Measurements from ENCODE around the gene PNMA8A. TPM values are rescaled to one million over a fixed set of nuclear protein-coding genes. Genes with fewer than 3 reads are reported as not detected.
"Not testable (repeated sequence)": the region's sequence is repeated elsewhere in the genome, so short reads cannot be mapped to it uniquely, and the experiment has no call there.

PNMA8A gene, protein sequence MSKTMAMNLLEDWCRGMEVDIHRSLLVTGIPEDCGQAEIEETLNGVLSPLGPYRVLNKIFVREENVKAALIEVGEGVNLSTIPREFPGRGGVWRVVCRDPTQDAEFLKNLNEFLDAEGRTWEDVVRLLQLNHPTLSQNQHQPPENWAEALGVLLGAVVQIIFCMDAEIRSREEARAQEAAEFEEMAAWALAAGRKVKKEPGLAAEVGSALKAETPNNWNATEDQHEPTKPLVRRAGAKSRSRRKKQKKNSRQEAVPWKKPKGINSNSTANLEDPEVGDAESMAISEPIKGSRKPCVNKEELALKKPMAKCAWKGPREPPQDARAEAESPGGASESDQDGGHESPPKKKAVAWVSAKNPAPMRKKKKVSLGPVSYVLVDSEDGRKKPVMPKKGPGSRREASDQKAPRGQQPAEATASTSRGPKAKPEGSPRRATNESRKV
- total RNA-seq (2014; rRNA removed; shearing (Covaris generic)): 40.1 and 41.8 TPM in 2 replicates

DNA sequence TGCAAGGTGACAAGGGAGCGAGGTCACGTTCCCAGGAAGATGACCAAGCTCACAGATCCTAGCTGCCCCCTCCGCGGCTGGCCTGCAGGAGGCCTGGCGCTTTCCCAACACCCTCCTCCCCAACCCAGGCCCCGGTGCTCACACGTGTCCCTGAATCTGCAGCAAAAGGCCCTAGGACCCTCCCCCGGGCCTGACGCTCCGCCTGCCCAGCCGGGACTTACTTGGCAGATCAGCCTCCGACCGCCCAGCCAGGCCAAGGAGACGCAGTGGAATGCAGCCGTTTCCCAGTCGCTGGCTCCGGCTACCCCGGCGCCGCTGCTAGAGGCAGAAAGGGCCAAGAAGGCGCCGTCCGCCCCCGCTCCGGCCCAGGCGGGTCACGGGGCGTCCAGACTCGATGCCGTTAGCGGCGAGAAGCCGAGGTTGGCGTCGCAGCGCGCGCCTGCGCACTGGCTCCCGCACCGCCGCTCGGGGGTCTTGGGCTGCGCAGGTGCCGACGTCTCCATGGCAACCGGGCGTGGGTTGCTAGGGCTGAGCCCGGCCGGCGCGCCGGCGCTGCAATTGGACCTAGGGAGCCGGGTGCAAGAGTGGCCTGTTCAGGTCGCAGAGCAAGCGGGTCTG lies at the start of gene PNMA8A:
Gene PNMA8A (minus strand): TSS at position 448 of the 618 bp plus-strand sequence. CDS start 528 bp downstream, outside the sequence.
- H3K27ac ChIP-seq: peak within 1 kb of the TSS; percentile 70
- peak; percentile 83 to 84 for DNase-seq

DNA sequence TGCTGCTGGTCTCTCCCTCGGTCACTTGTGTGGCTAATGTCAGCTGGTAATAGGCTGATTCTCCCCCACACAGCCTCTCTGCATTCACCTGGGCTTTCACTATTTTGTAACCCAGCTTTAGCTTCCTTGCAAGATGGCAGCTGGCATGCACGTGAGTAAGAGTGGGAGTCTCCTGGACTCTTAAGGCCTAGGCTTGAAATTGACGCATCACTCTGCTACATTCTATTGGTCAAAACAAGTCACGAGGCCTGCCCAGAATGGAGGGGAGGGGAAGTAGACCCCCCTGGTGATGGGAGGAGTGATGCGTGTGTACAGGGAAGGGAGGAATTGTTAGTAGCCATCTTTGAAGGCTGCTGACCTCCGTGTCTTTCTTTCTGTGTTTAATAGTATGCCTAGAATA lies 49.3 kb upstream of the PNMA8A start:
- H3K36me3 ChIP-seq: no peaks in the 10 kb centered on the region
- H3K4me1 ChIP-seq: no peaks in the 10 kb centered on the region
- H3K4me3 ChIP-seq: no peak overlapping the region
- peak in 1 of 2 experiments; percentile 15 for DNase-seq
- H3K27me3 ChIP-seq: no peaks in the 10 kb centered on the region
- no peaks in the 10 kb centered on the region; the same call in 1 of the 2 replicates for H3K9me3 ChIP-seq (replicated peaks)
- no peak overlapping the region for H3K27ac ChIP-seq

More for the DNA sequence above, at the start of gene PNMA8A:
- Histone ChIP-seq H3K4me3 (peak within 1 kb of the TSS; percentile 87), H3K36me3 (peaks cover 12% of the 10 kb centered on the region; the same call in 1 of the 2 replicates), H3K27me3 (no peaks in the 10 kb centered on the region), H3K9me3 (replicated peaks) (no peaks in the 10 kb centered on the region), H3K4me1 (peaks cover 6% of the 10 kb centered on the region)

DNA sequence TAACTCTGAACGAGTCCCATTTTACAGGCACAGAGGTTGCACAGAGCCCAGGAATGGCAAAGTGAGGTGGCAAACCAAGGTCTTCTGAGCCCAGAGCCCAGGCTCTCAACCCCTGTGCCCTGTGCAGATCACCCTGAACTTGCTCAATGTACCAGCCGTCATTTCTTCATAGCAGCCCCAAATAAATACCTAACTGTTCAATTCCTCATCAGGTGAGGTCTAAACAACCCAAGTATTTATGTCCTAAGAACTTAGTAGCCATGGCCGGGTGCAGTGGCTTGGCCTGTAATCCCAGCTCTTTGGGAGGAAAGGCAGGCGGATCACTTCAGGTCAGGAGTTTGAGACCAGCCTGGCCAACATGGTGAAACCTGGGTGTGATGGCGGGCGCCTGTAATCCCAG lies 46.1 kb upstream of the PNMA8A start:
- Histone ChIP-seq H3K4me3 (no peak overlapping the region), H3K27ac (no peak overlapping the region), H3K4me1 (no peaks in the 10 kb centered on the region), H3K27me3 (no peaks in the 10 kb centered on the region), H3K9me3 (replicated peaks) (no peaks in the 10 kb centered on the region), H3K36me3 (no peaks in the 10 kb centered on the region)
- DNase-seq: no peak

DNA sequence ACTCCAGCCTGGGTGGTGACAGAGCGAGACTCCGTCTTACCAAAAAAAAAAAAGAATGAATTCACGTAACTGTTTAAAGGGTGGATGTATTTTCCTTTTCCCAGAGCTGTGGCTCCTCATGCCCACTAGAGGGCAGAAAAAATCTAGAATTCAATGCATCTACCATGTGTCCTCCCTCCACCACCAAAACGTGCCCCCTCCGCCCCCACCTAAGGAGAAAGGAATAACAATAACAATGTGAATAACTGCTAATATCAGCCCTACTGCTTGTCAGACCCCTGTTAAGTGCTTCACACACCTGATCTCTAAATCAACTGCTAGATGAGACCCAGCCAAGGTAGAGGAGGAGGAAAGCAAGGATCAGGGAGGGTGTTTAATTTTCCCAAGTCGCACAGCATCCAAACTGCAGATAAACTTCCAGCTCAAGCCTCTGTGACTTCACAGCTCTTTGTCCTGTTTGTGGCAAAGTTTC lies 44.6 kb upstream of the PNMA8A start:
- Histone ChIP-seq H3K4me1 (no peaks in the 10 kb centered on the region), H3K4me3 (no peak overlapping the region)

DNA sequence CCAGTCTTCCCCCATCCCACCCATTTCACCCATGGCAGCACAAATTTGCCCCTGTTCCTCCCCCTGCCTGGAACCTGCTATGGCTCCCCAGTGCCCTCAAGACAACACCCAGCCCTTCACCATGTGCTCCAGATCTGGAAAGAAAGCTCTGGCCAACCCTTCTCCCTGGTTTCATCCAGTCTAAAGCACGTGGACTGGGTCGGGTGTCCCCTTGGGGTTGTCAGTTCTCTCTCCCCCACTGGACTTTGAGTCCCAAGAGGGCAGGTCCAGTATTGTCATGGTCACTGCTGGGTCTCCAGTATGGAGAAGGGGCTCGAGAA lies 43.9 kb upstream of the PNMA8A start:
- H3K4me1 ChIP-seq: no peaks in the 10 kb centered on the region
- H3K9me3 ChIP-seq (replicated peaks): no peaks in the 10 kb centered on the region
- no peaks in the 10 kb centered on the region for H3K36me3 ChIP-seq
- no peak overlapping the region for H3K27ac ChIP-seq
- no peak for DNase-seq
- no peak overlapping the region for H3K4me3 ChIP-seq
- no peaks in the 10 kb centered on the region for H3K27me3 ChIP-seq

More for the DNA sequence above, 44.6 kb upstream of the PNMA8A start:
- Histone ChIP-seq H3K9me3 (replicated peaks) (no peaks in the 10 kb centered on the region), H3K27ac (no peak overlapping the region), H3K27me3 (no peaks in the 10 kb centered on the region), H3K36me3 (no peaks in the 10 kb centered on the region)
- peak in 1 of 2 experiments; percentile 57 for DNase-seq

DNA sequence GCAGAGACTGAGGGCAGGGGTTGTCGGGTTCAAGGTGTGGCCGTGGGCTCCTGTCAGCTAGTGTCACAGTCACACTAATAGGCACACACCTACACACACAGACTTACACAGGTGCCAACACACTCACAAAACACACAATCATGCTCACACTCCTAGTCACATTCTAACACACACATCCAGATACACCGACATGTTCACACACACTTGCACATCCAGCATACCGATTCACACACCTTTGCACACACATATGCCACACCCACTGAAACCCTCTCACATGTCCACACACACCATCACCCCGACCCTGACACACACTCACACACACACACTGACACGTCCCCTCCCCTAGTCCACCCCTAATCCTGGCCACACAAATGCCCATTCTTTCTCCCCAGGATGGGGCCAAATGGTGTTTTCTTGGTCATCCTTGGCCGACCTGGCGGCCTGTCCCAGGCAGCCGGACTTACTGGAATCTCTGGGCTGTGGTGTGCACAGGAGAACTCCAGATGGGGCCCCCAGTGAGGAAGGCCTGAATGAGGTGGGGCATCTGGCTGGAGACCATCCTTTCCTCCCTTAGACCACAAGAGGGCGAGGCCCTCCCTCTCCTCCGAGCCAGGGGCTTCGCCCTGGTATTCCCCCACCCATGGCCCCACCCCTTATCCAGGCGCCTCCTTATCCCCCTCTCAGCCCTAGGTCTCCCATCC lies 43.4 kb upstream of the PNMA8A start:
- Histone ChIP-seq H3K4me1 (no peaks in the 10 kb centered on the region), H3K36me3 (no peaks in the 10 kb centered on the region), H3K4me3 (no peak overlapping the region), H3K27ac (no peak overlapping the region), H3K27me3 (no peaks in the 10 kb centered on the region), H3K9me3 (replicated peaks) (no peaks in the 10 kb centered on the region)
- no peak for DNase-seq

DNA sequence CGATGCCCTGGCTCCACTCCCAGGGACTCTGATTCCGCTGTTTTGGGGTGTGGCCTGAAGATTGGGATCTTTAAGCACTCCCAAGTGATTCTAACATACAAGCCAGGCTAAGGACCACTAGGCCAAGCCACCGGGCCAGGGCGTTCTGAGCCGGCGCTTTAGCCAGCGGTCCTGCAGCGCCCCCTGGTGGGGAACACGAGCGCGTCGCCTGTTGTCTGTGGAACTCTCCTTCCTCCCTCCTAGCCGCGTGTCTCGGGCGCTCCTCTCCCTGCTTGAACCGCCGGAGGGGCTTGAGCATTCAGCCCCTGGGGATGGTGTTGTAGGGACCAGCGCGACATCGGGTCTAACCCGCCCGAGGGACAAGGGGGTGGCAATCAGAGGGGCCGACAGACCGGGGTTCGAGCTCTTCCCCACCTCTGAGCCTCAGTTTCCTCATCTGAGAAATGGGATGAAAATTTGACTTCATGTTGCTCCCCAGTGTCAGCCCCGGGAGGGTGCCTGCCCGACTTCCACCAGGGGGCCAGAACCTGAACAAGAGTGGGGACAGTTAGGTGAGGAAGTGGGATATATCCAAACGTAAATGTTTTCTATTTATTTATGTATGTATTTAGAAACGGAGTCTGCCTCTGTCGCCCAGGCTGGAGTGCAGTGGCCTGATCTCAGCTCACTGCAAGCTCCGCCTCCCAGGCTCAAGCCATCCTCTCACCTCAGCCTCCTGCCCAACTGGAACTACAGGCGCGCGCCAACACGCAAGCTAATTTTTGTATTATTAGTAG lies 42.3 kb upstream of the PNMA8A start:
- Histone ChIP-seq H3K36me3 (no peaks in the 10 kb centered on the region), H3K9me3 (replicated peaks) (no peaks in the 10 kb centered on the region)
- peak; percentile 74 to 86 for DNase-seq

DNA sequence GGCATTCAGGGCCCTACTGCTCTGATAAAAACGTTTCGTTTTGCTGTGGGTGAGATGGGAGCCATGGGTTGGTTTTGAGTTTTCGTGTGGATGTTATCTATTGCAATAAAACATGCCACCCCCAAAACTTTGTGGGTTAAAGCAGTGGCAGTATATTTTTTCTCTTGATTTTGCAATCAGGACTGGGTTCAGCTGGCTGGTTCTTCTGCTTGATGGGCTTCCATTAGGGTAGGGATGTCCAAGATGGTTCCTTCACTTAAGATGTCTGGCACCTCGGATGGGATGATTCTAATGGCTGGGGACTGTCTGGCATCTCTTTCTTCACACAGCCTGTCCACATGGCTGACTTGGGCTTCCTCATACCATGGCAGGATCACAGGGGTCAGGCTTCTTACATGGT lies 39.9 kb upstream of the PNMA8A start:
- Histone ChIP-seq H3K36me3 (no peaks in the 10 kb centered on the region), H3K4me1 (no peaks in the 10 kb centered on the region), H3K9me3 (replicated peaks) (no peaks in the 10 kb centered on the region), H3K27me3 (no peaks in the 10 kb centered on the region), H3K4me3 (no peak overlapping the region), H3K27ac (no peak overlapping the region)
- DNase-seq: no peak

More for the DNA sequence above, 42.3 kb upstream of the PNMA8A start:
- Histone ChIP-seq H3K4me1 (no peaks in the 10 kb centered on the region), H3K4me3 (no peak overlapping the region), H3K27me3 (no peaks in the 10 kb centered on the region), H3K27ac (no peak overlapping the region)

DNA sequence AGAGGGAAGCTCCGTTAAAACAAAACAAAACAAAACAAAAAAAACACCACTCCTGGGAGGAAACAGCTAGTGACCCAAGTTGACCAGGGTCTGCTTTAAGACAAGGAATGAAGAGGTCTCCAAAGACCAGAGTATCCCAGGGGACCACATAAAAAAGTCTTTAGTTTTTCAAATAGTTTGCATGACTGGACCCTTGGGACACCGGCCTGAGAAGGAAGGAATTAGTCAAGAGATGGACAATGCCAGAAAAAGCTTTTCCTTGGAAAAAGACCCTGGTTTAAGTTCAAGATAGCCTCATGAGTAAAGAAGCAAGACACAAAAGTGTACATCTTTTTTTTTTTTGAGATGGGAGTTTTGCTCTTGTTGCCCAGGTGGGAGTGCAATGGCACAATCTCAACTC lies 36.8 kb upstream of the PNMA8A start:
- Histone ChIP-seq H3K4me3 (no peak overlapping the region), H3K9me3 (replicated peaks) (no peaks in the 10 kb centered on the region), H3K27ac (no peak overlapping the region), H3K36me3 (no peaks in the 10 kb centered on the region), H3K4me1 (no peaks in the 10 kb centered on the region), H3K27me3 (no peaks in the 10 kb centered on the region)
- no peak for DNase-seq

DNA sequence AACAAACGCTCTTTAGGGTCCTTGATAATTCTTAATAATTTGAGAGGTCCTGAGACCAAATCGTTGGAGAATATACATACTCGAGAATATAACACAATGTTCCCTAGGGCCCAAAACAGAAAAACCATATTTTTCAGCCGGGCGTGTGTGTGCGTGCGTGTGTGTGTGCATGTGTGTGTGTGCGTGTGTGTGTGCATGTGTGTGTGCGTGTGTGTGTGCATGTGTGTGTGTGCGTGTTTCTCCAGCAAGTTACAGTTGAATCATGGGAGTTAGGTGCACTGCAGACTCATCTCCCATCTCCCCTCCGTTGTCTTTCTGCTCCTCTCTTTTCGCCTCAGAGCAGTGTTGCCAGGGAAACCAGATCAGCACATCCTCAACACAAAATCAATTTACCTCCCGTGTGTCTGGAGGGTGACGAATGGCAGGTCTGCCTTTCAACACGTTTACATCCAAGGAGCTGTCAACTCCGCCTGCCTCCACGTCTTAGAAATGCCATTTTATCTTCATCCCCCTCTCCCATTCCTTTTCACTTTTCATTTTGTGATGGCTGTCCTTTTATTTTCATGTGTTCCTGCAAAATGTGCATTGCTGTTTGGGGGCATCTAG lies 32.6 kb upstream of the PNMA8A start:
- Histone ChIP-seq H3K4me3 (no peak overlapping the region), H3K9me3 (replicated peaks) (no peaks in the 10 kb centered on the region), H3K4me1 (no peaks in the 10 kb centered on the region), H3K36me3 (no peaks in the 10 kb centered on the region), H3K27me3 (no peaks in the 10 kb centered on the region), H3K27ac (no peak overlapping the region)
- DNase-seq: no peak

DNA sequence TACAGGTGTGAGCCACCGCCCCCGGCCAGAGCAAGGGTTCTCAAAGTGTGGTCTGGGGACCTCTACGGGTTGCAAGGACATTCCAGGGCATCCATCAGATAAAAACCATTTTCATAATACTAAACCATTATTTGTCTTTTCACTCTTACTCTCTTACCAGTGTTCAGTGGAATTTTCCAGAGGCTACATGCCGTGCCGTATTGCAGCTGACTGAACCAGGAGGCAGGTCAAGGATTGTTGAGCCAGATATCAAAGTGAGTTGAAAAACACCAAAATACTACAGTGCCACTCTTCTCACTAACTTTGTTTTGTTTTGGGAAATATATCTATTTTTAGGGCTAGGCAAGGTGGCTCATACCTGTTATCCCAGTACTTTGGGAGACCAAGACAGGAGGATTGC lies 31.5 kb upstream of the PNMA8A start:
- H3K9me3 ChIP-seq (replicated peaks): no peaks in the 10 kb centered on the region
- no peak for DNase-seq
- H3K27ac ChIP-seq: no peak overlapping the region
- no peak overlapping the region for H3K4me3 ChIP-seq
- H3K27me3 ChIP-seq: no peaks in the 10 kb centered on the region
- no peaks in the 10 kb centered on the region for H3K4me1 ChIP-seq
- H3K36me3 ChIP-seq: no peaks in the 10 kb centered on the region

DNA sequence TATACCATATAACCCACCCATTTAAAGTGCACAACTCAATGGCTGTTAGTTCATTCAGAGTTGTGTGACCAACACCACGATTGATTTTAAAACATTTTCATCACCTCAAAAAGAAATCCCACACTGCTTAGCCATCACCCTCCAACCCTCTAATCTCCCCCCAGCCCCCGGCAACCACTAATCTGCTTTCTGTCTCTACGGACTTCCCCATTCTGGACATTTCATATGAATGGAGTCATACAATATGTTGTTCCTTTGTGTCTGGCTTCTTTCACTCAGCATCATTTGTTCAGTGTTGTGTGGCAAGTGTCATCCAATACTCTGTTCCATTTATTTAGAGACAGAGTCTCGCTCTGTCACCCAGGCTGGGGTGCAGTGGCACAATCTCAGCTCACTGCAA lies 28.3 kb upstream of the PNMA8A start:
- H3K36me3 ChIP-seq: no peaks in the 10 kb centered on the region
- H3K9me3 ChIP-seq (replicated peaks): no peaks in the 10 kb centered on the region
- H3K4me1 ChIP-seq: no peaks in the 10 kb centered on the region
- DNase-seq: no peak
- no peak overlapping the region for H3K27ac ChIP-seq
- peaks cover 2% of the 10 kb centered on the region; the same call in 1 of the 2 replicates for H3K27me3 ChIP-seq
- no peak overlapping the region for H3K4me3 ChIP-seq

DNA sequence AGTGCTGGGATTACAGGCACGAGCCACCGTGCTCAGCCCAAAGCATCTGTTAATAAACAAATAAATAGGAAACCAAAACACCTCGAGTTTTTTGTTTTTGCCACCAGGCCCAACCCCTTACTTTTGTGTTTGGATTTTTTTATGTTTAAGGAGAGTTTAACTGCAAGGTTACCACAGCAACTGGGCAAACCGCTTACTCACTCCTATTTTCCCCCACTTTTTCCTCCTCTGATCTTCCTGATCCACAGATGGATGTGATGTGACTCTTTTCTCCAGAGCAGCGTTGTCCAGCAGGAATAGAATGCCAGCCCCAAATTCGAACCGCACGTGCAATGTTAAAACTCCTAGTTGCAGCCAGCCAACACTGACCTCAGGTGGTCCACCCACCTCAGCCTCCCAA lies 26.4 kb upstream of the PNMA8A start:
- Histone ChIP-seq H3K4me3 (no peak overlapping the region), H3K4me1 (no peaks in the 10 kb centered on the region), H3K27ac (no peak overlapping the region), H3K27me3 (peaks cover 2% of the 10 kb centered on the region; the same call in 1 of the 2 replicates), H3K9me3 (replicated peaks) (no peaks in the 10 kb centered on the region), H3K36me3 (no peaks in the 10 kb centered on the region)
- no peak for DNase-seq

DNA sequence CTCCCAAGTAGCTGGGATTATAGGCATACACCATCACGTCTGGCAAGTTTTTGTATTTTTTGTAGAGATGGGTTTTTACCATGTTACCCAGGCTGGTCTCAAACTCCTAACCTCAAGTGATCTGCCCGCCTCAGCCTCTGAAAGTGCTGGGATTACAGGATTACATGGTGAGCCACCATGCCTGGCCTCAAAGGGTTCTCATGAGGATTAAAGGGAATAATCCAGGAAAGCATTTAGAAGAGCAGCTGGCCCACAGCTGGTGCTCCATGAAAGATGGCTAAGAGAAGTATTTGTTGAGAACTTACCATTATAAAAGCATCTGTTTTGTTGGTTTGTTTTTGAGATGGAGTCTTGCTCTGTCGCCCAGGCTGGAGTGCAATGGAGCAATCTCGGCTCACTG lies 25.5 kb upstream of the PNMA8A start:
- DNase-seq, H3K36me3 ChIP-seq: not testable (repeated sequence)

More for the DNA sequence above, 25.5 kb upstream of the PNMA8A start:
- not testable (repeated sequence) for H3K27me3 ChIP-seq; H3K4me1 ChIP-seq; H3K27ac ChIP-seq; H3K4me3 ChIP-seq; H3K9me3 ChIP-seq (replicated peaks)
